ENCODE results near the gene PBX3. TPM values are rescaled to one million over a fixed set of nuclear protein-coding genes. Genes with fewer than 3 reads are reported as not detected.
A peak's percentile ranks its signal among the peaks of the same experiment; 100 is the strongest.

Gene PBX3
- total RNA-seq, 1 experiment from 2014 or later: 10.4 TPM

- in situ Hi-C loops (cut with HindIII; ENCODE audit: low pct_unique_long_range_greater_than_20kb, low sequenced_read_pairs): no loop called here
- DNase-seq (ENCODE audit: low read depth, low spot score): no peak
Observed at GRCh38 chr9:125878164-125878631, 131.0 kb downstream of the PBX3 start.

- in situ Hi-C loops (cut with HindIII; ENCODE audit: low pct_unique_long_range_greater_than_20kb, low sequenced_read_pairs): no loop called here
- no peak for DNase-seq (ENCODE audit: low read depth, low spot score)
Observed at GRCh38 chr9:125881042-125881441, 133.9 kb downstream of the PBX3 start.

- in situ Hi-C loops (cut with HindIII; ENCODE audit: low pct_unique_long_range_greater_than_20kb, low sequenced_read_pairs): no loop called here
- DNase-seq (ENCODE audit: low read depth, low spot score): no peak
Observed at GRCh38 chr9:125883565-125884217, 136.5 kb downstream of the PBX3 start.

- DNase-seq (ENCODE audit: low read depth, low spot score): no peak
- in situ Hi-C loops (cut with HindIII; ENCODE audit: low pct_unique_long_range_greater_than_20kb, low sequenced_read_pairs): no loop called here
Observed at GRCh38 chr9:125884218-125884595, 137.0 kb downstream of the PBX3 start.

GRCh38 chr9:125885405-125886034, 138.3 kb downstream of the PBX3 start:
- DNase-seq (ENCODE audit: low read depth, low spot score): no peak
- in situ Hi-C loops (cut with HindIII; ENCODE audit: low pct_unique_long_range_greater_than_20kb, low sequenced_read_pairs): no loop called here

GRCh38 chr9:125886365-125886764, 139.2 kb downstream of the PBX3 start:
- no peak for DNase-seq (ENCODE audit: low read depth, low spot score)
- in situ Hi-C loops (cut with HindIII; ENCODE audit: low pct_unique_long_range_greater_than_20kb, low sequenced_read_pairs): no loop called here

GRCh38 chr9:125887172-125887571, 140.0 kb downstream of the PBX3 start:
- DNase-seq (ENCODE audit: low read depth, low spot score): no peak
- in situ Hi-C loops (cut with HindIII; ENCODE audit: low pct_unique_long_range_greater_than_20kb, low sequenced_read_pairs): no loop called here

GRCh38 chr9:125888211-125888610, 141.0 kb downstream of the PBX3 start:
- in situ Hi-C loops (cut with HindIII; ENCODE audit: low pct_unique_long_range_greater_than_20kb, low sequenced_read_pairs): no loop called here
- DNase-seq (ENCODE audit: low read depth, low spot score): no peak

GRCh38 chr9:125889112-125889475, 141.9 kb downstream of the PBX3 start:
- in situ Hi-C loops (cut with HindIII; ENCODE audit: low pct_unique_long_range_greater_than_20kb, low sequenced_read_pairs): no loop called here
- DNase-seq (ENCODE audit: low read depth, low spot score): no peak

- DNase-seq (ENCODE audit: low read depth, low spot score): no peak
- in situ Hi-C loops (cut with HindIII; ENCODE audit: low pct_unique_long_range_greater_than_20kb, low sequenced_read_pairs): no loop called here
Observed at GRCh38 chr9:125889476-125890419, 142.6 kb downstream of the PBX3 start.

- DNase-seq (ENCODE audit: low read depth, low spot score): no peak
- in situ Hi-C loops (cut with HindIII; ENCODE audit: low pct_unique_long_range_greater_than_20kb, low sequenced_read_pairs): no loop called here
Observed at GRCh38 chr9:125890826-125891225, 143.7 kb downstream of the PBX3 start.

GRCh38 chr9:125893277-125893676, 146.1 kb downstream of the PBX3 start:
- no peak for DNase-seq (ENCODE audit: low read depth, low spot score)
- in situ Hi-C loops (cut with HindIII; ENCODE audit: low pct_unique_long_range_greater_than_20kb, low sequenced_read_pairs): no loop called here

GRCh38 chr9:125894566-125894965, 147.4 kb downstream of the PBX3 start:
- DNase-seq (ENCODE audit: low read depth, low spot score): peak; percentile 36
- in situ Hi-C loops (cut with HindIII; ENCODE audit: low pct_unique_long_range_greater_than_20kb, low sequenced_read_pairs): no loop called here

- in situ Hi-C loops (cut with HindIII; ENCODE audit: low pct_unique_long_range_greater_than_20kb, low sequenced_read_pairs): no loop called here
Observed at GRCh38 chr9:125896404-125896803, 149.2 kb downstream of the PBX3 start.

GRCh38 chr9:125896964-125897363, 149.8 kb downstream of the PBX3 start:
- DNase-seq (ENCODE audit: low read depth, low spot score): no peak
- in situ Hi-C loops (cut with HindIII; ENCODE audit: low pct_unique_long_range_greater_than_20kb, low sequenced_read_pairs): no loop called here

More at GRCh38 chr9:125896404-125896803, 149.2 kb downstream of the PBX3 start:
- no peak for DNase-seq (ENCODE audit: low read depth, low spot score)

- in situ Hi-C loops (cut with HindIII; ENCODE audit: low pct_unique_long_range_greater_than_20kb, low sequenced_read_pairs): no loop called here
- no peak for DNase-seq (ENCODE audit: low read depth, low spot score)
Observed at GRCh38 chr9:125897481-125897880, 150.3 kb downstream of the PBX3 start.

- in situ Hi-C loops (cut with HindIII; ENCODE audit: low pct_unique_long_range_greater_than_20kb, low sequenced_read_pairs): no loop called here
- DNase-seq (ENCODE audit: low read depth, low spot score): no peak
Observed at GRCh38 chr9:125902214-125902613, 155.0 kb downstream of the PBX3 start.

GRCh38 chr9:125902831-125903512, 155.8 kb downstream of the PBX3 start:
- in situ Hi-C loops (cut with HindIII; ENCODE audit: low pct_unique_long_range_greater_than_20kb, low sequenced_read_pairs): no loop called here

More at GRCh38 chr9:125902831-125903512, 155.8 kb downstream of the PBX3 start:
- DNase-seq (ENCODE audit: low read depth, low spot score): no peak
